Kidney glomerular epithelial cell (primary cell): Measurements from ENCODE around the gene DYNC1LI1.
"Not testable (repeated sequence)": the region's sequence is repeated elsewhere in the genome, so short reads cannot be mapped to it uniquely, and the experiment has no call there.

Source experiments
- DNase-seq: peaks from one replicate; lab custom pipeline; 2025; lab: John Stamatoyannopoulos, UW

The DYNC1LI1 gene

GRCh38 chr3:32531010-32531647 lies 39.5 kb downstream of the DYNC1LI1 start:
- no peak for DNase-seq

- DNase-seq = no peak
These were observed 44.9 kb downstream of the DYNC1LI1 start for GRCh38 chr3:32525720-32526119.

GRCh38 chr3:32522682-32523081 lies 48.0 kb downstream of the DYNC1LI1 start:
- peak; percentile 26 for DNase-seq

- DNase-seq = not testable (repeated sequence)
These were observed 51.7 kb downstream of the DYNC1LI1 start for GRCh38 chr3:32518921-32519320.

- DNase-seq = not testable (repeated sequence)
These were observed 53.9 kb downstream of the DYNC1LI1 start for GRCh38 chr3:32516751-32517150.

GRCh38 chr3:32511005-32511404 lies 59.7 kb downstream of the DYNC1LI1 start:
- no peak for DNase-seq

GRCh38 chr3:32510075-32510724 lies 60.5 kb downstream of the DYNC1LI1 start:
- peak; percentile 61 for DNase-seq

- DNase-seq = no peak
These were observed 61.9 kb downstream of the DYNC1LI1 start for GRCh38 chr3:32508711-32509110.

- no peak for DNase-seq
These were observed 64.2 kb downstream of the DYNC1LI1 start for GRCh38 chr3:32506466-32506865.

- DNase-seq = no peak
These were observed 67.7 kb downstream of the DYNC1LI1 start for GRCh38 chr3:32502946-32503286.

GRCh38 chr3:32502118-32502945 lies 68.3 kb downstream of the DYNC1LI1 start, which contains the start of gene CMTM6:
Gene CMTM6, minus strand, starts transcription at chr3:32502852. Its CDS starts 107 bp downstream, at chr3:32502745.
- peak; percentile 68 for DNase-seq

- DNase-seq = no peak
These were observed 68.9 kb downstream of the DYNC1LI1 start for GRCh38 chr3:32501783-32502117.

- no peak for DNase-seq
These were observed 69.5 kb downstream of the DYNC1LI1 start for GRCh38 chr3:32500880-32501782.

GRCh38 chr3:32500231-32500630 lies 70.4 kb downstream of the DYNC1LI1 start:
- no peak for DNase-seq

- DNase-seq = no peak
These were observed 71.1 kb downstream of the DYNC1LI1 start for GRCh38 chr3:32499585-32499984.

GRCh38 chr3:32498992-32499391 lies 71.7 kb downstream of the DYNC1LI1 start:
- DNase-seq = no peak

- no peak for DNase-seq
These were observed 72.4 kb downstream of the DYNC1LI1 start for GRCh38 chr3:32498252-32498651.

- DNase-seq = no peak
These were observed 75.0 kb downstream of the DYNC1LI1 start for GRCh38 chr3:32495609-32496008.

- no peak for DNase-seq
These were observed 75.6 kb downstream of the DYNC1LI1 start for GRCh38 chr3:32495085-32495484.

- DNase-seq = peak; percentile 48
These were observed 76.9 kb downstream of the DYNC1LI1 start for GRCh38 chr3:32493437-32494414.
